GM11168 (cell line): ENCODE results near the gene PCDHB4.
"Not testable (repeated sequence)": the region's sequence is repeated elsewhere in the genome, so short reads cannot be mapped to it uniquely, and the experiment has no call there.

Source experiments
- in situ Hi-C: fragments of 300-500 bp; cut with MboI; formaldehyde crosslinking; loops from one replicate; pipeline ENCODE4 v1.12.0; 2022; ENCODE audit warnings: low sequenced_read_pairs; ENCODE audit not compliant: unreplicated experiment

Gene PCDHB4

DNA sequence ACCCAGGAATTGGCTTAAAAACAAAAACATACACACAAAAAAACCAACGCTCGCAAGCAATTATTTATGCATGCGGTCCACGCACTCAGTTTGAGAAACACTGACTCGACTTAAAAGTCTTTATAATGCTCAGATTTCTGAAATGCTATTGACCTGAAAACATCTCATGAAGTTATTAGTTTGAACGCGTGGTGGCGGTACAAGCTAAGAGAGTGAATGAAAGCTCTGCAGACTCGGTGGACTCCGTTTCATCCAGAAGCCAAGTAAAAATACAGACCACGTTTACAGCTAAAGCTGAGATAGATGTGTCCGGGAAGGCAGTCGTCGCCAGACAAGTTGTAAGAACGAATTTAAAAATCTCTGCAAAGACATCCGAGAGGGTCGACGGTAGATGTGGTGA, 28.2 kb downstream of the PCDHB4 start, which contains the start of gene PCDHB6:
PCDHB6 (plus strand) TSS at position 246 of the 400 bp plus-strand sequence. CDS start 201 bp downstream, outside the sequence.
- in situ Hi-C loops, result no loop called here

DNA sequence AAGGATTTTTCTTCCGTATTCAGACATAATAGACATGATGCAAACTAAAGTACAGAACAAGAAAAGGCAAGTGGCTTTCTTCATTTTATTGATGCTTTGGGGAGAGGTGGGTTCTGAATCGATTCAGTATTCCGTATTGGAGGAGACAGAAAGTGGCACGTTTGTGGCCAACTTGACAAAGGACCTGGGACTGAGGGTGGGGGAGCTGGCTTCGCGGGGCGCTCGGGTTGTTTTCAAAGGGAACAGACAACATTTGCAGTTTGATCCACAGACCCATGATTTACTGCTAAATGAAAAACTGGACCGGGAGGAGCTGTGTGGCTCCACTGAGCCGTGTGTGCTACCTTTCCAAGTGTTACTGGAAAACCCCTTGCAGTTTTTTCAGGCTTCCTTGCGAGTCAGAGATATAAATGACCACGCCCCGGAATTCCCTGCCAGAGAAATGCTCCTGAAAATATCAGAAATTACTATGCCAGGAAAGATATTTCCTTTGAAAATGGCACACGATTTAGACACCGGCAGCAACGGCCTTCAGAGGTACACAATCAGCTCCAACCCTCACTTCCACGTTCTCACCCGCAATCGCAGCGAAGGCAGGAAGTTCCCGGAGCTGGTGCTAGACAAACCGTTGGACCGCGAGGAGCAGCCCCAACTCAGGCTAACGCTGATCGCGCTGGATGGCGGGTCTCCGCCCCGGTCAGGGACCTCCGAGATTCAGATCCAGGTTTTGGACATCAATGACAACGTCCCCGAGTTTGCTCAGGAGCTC, 28.8 kb downstream of the PCDHB4 start:
- in situ Hi-C loops, result no loop called here

DNA sequence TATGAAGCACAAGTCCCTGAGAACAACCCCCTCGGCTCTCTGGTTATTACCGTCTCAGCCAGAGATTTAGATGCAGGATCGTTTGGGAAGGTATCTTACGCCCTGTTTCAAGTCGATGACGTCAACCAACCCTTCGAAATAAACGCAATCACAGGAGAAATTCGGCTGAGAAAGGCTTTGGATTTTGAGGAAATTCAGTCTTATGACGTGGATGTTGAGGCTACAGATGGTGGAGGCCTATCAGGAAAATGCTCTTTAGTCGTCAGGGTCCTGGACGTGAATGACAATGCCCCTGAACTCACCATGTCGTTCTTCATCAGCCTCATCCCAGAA, 29.3 kb downstream of the PCDHB4 start:
- in situ Hi-C loops, result no loop called here

DNA sequence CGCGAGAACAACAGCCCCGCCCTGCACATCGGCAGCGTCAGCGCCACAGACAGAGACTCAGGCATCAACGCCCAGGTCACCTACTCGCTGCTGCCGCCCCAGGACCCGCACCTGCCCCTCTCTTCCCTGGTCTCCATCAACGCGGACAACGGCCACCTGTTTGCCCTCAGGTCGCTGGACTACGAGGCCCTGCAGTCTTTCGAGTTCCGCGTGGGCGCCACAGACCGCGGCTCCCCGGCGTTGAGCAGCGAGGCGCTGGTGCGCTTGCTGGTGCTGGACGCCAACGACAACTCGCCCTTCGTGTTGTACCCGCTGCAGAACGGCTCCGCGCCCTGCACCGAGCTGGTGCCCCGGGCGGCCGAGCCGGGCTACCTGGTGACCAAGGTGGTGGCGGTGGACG, 30.0 kb downstream of the PCDHB4 start:
- in situ Hi-C loops, result not testable (repeated sequence)

DNA sequence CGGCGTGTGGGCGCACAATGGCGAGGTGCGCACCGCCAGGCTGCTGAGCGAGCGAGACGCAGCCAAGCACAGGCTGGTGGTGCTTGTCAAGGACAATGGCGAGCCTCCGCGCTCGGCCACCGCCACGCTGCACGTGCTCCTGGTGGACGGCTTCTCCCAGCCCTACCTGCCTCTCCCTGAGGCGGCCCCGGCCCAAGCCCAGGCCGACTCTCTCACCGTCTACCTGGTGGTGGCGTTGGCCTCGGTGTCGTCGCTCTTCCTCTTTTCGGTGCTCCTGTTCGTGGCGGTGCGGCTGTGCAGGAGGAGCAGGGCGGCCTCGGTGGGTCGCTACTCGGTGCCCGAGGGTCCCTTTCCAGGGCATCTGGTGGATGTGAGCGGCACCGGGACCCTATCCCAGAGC, 30.5 kb downstream of the PCDHB4 start:
- in situ Hi-C loops, result not testable (repeated sequence)

DNA sequence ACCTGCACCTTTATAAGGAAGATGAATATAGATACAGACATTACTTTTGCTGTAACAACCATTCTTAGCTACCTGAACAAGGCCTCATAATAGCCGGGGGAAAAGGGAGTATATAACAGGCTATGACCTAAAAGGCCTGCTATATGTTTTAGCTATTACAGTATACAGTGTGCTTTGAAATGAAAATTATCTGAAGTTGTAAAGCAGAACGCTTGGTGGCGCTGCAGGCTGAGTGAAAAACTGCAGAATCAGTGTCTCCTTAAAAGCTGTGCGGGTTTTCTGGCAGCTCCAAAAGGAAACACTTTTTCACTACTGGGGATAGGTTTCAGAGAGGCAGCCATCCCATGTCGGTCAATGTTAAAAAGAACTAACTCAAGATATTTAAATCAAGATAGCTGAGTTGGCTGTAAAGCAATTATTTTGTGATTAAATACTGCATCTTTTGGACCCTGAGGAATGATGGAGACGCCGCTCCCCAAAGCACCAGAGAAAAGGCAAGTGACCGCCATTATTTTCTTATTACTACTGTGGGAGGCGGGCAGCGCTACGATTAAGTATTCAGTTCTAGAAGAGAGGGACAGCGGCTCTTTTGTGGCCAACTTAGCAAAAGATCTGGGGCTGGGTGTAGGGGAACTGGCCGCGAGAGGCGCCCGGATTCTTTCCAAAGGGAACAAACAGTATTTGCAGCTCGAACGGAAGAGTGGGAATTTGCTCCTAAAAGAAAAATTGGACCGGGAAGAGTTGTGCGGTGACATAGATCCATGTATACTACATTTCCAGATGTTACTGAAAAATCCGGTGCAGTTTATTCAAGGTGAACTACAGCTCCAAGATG, 34.1 kb downstream of the PCDHB4 start:
- in situ Hi-C loops, result no loop called here

DNA sequence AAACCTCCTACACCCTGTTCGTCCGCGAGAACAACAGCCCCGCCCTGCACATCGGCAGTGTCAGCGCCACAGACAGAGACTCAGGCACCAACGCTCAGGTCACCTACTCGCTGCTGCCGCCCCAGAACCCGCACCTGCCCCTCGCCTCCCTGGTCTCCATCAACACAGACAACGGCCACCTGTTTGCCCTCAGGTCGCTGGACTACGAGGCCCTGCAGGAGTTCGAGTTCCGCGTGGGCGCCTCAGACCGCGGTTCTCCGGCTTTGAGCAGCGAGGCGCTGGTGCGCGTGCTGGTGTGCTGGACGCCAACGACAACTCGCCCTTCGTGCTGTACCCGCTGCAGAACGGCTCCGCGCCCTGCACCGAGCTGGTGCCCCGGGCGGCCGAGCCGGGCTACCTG, 35.7 kb downstream of the PCDHB4 start:
- in situ Hi-C loops, result not testable (repeated sequence)

DNA sequence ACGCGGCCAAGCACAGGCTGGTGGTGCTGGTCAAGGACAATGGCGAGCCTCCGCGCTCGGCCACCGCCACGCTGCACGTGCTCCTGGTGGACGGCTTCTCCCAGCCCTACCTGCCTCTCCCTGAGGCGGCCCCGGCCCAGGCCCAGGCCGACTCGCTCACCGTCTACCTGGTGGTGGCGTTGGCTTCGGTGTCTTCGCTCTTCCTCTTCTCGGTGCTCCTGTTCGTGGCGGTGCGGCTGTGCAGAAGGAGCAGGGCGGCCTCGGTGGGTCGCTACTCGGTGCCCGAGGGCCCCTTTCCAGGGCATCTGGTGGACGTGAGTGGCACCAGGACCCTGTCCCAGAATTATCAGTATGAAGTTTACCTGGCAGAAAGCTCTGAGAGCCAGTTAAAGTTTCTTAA, 36.3 kb downstream of the PCDHB4 start:
- in situ Hi-C loops, result not testable (repeated sequence)

DNA sequence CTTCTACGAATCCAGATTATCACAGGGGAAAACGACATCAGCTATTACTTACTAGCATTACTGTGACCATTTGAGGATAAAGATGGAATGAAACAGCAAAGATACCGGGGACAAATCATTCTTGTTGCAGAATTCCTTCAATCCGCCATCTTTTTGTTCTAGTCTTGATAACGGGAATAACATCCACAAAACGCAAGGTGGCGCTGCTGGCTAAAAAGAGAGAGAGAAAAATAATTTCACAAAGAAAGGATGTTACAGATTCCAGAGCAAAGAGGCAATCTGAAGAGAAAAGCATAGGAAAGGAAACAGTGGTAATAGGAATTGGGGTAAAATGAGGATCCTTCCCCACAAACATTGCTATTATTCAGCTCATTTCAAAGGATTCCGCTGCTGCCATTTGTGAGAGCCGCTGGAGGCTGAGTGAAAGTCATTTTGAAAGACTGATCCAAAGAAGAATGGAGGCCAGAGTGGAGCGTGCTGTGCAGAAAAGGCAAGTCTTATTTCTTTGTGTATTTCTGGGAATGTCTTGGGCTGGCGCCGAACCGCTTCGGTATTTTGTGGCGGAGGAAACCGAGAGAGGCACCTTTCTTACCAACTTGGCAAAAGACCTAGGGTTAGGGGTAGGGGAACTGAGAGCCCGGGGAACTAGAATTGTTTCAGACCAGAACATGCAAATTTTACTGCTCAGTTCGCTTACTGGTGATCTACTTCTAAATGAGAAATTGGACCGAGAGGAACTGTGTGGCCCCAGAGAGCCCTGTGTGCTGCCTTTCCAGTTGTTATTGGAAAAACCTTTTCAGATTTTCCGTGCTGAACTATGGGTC, 51.0 kb downstream of the PCDHB4 start, which contains the start of gene PCDHB7:
PCDHB7 (plus strand) TSS at position 264 of the 824 bp plus-strand sequence; CDS start at position 456, 192 bp downstream.
- in situ Hi-C loops, result no loop called here

DNA sequence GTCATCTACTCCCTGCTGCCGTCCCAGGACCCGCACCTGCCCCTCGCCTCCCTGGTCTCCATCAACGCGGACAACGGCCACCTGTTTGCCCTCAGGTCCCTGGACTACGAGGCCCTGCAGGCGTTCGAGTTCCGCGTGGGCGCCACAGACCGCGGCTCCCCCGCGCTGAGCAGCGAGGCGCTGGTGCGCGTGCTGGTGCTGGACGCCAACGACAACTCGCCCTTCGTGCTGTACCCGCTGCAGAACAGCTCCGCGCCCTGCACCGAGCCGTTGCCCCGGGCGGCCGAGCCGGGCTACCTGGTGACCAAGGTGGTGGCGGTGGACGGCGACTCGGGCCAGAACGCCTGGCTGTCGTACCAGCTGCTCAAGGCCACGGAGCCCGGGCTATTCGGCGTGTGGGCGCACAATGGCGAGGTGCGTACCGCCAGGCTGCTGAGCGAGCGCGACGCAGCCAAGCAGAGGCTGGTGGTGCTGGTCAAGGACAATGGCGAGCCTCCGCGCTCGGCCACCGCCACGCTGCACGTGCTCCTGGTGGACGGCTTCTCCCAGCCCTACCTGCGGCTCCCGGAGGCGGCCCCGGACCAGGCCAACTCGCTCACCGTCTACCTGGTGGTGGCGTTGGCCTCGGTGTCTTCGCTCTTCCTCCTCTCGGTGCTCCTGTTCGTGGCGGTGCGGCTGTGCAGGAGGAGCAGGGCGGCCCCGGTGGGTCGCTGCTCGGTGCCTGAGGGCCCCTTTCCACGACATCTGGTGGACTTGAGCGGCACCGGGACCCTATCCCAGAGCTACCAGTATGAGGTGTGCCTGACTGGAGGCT, 52.9 kb downstream of the PCDHB4 start:
- in situ Hi-C loops, result not testable (repeated sequence)
